Esophagus muscularis mucosa (tissue), 4 donors: ENCODE measurements around the gene PRSS56. TPM values are rescaled to one million over a fixed set of nuclear protein-coding genes. Genes with fewer than 3 reads are reported as not detected.
A peak's percentile ranks its signal among the peaks of the same experiment; 100 is the strongest.

Experiments
- DNase-seq: peaks from one replicate; pipeline ENCODE4 v3.0.0-alpha.2; 2017; ENCODE audit errors: extremely low spot score
- H3K27ac ChIP-seq, 4 donors: fragments of 200-600 bp; sonication (generic); replicated peaks in 1 of 4; 1 replicate in 3 of 4; 2 replicates in 1 of 4; pipeline ENCODE4 v1.5.1; 2016 to 2019; ENCODE audit warnings: mild to moderate bottlenecking in 1 of 4
- H3K27me3 ChIP-seq, 4 donors: fragments of 200-600 bp; sonication (generic); one replicate each; pipeline versions ENCODE4 v1.5.1 to v1.6.0; 2016 to 2019
- H3K36me3 ChIP-seq, 4 donors: fragments of 200-600 bp; sonication (generic); one replicate each; pipeline ENCODE4 v1.5.1; 2016 to 2019
- H3K4me1 ChIP-seq, 4 donors: fragments of 200-600 bp; sonication (generic); one replicate each; pipeline ENCODE4 v1.5.1; 2016 to 2019
- H3K4me3 ChIP-seq, 4 donors: fragments of 200-600 bp; sonication (generic); 1 replicate in 2 of 4; 2 replicates in 2 of 4; pipeline ENCODE4 v1.5.1; 2016 to 2019; ENCODE audit warnings: mild to moderate bottlenecking in 4 of 4, moderate library complexity in 1 of 4
- H3K9me3 ChIP-seq, 4 donors: fragments of 200-600 bp; sonication (generic); 1 replicate in 3 of 4; 2 replicates in 1 of 4; pipeline ENCODE4 v1.5.1; 2016 to 2019
- EP300 ChIP-seq: sonication (generic); formaldehyde crosslinking; IDR thresholded peaks from one replicate; pipeline ENCODE4 v1.6.1; 2017; ENCODE audit warnings: antibody characterized with exemption
- POLR2A ChIP-seq: fragments of 450-650 bp; IDR thresholded peaks from one replicate; pipeline ENCODE4 v1.6.1; 2017; ENCODE audit warnings: antibody characterized with exemption, moderate library complexity, mild to moderate bottlenecking, low read depth
- POLR2AphosphoS5 ChIP-seq, 2 donors: sonication (generic); formaldehyde crosslinking; IDR thresholded peaks; one replicate each; pipeline ENCODE4 v1.6.1; 2017; ENCODE audit warnings: antibody characterized with exemption in 2 of 2
- WGBS: methylation state at CpG from one replicate; pipeline ENCODE4 v1.1.5; 2018; 5-methylcytosine and 5-hydroxymethylcytosine counted together
- intact Hi-C: fragments of 100-400 bp; cut with DNase I; formaldehyde crosslinking; loops from one replicate; pipeline ENCODE4 v1.15.1; 2023
- total RNA-seq, 4 donors: library from RNA; depleted of rRNA; stranded (reverse); fragments of >200 nt; gene quantifications; one replicate each; pipeline versions ENCODE4 v1.1.0 to v1.2.1, GENCODE V29; 2016
- TF ChIP-seq, protein P1 (sequence below), 3 experiments: fragments of 200-600 bp in 2 of 3; fragments of 450-650 bp in 1 of 3; sonication (generic) in 2 of 3; IDR thresholded peaks; one replicate each; pipeline ENCODE4 v1.5.1; 2017 to 2019; ENCODE audit warnings: antibody characterized with exemption in 3 of 3, mild to moderate bottlenecking in 2 of 3, moderate library complexity in 1 of 3

The PRSS56 gene
- total RNA-seq, 4 donors from 2014 or later: not detected

DNA sequence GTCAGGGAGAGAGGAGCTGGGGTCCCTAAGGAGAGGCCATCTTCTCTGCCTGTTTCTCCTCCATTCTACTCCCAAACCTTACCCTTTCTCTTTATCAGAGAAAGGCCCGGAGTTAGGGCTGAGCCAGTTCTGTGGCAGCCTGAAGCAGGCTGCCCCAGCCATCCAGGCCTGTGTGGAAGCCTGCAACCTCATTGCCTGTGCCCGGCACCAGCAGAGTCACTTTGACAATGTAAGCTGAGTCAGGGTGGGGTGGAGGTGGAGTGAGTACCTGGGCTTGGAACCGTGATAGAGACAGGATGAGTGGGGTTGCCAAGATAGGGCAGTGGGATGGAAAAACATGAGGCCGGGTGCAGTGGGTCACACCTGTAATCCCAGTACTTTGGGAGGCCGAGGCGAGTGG lies 24.5 kb downstream of the PRSS56 start:
- Histone ChIP-seq H3K27ac (no peak overlapping the region), H3K9me3 (no peaks in the 10 kb centered on the region), H3K4me3 (no peak overlapping the region), H3K4me1 (peaks cover 0 to 7% (median 5%) of the 10 kb centered on the region in 4 donors), H3K27me3 (peaks cover 0 to 17% (median 2%) of the 10 kb centered on the region in 4 donors), H3K36me3 (peaks cover 0 to 9% (median 0%) of the 10 kb centered on the region in 4 donors)
- no peak for TF ChIP-seq POLR2AphosphoS5 (IDR thresholded peaks at IDR 0.05)
- TF ChIP-seq, protein P1, sequence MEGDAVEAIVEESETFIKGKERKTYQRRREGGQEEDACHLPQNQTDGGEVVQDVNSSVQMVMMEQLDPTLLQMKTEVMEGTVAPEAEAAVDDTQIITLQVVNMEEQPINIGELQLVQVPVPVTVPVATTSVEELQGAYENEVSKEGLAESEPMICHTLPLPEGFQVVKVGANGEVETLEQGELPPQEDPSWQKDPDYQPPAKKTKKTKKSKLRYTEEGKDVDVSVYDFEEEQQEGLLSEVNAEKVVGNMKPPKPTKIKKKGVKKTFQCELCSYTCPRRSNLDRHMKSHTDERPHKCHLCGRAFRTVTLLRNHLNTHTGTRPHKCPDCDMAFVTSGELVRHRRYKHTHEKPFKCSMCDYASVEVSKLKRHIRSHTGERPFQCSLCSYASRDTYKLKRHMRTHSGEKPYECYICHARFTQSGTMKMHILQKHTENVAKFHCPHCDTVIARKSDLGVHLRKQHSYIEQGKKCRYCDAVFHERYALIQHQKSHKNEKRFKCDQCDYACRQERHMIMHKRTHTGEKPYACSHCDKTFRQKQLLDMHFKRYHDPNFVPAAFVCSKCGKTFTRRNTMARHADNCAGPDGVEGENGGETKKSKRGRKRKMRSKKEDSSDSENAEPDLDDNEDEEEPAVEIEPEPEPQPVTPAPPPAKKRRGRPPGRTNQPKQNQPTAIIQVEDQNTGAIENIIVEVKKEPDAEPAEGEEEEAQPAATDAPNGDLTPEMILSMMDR (IDR thresholded peaks at IDR 0.05): no peak
- no peak for TF ChIP-seq POLR2A
- TF ChIP-seq EP300: no peak
- intact Hi-C loops: no loop called here
- DNase-seq: no peak
- WGBS: 98% methylated on average over 6 of the region's 6 CpGs

DNA sequence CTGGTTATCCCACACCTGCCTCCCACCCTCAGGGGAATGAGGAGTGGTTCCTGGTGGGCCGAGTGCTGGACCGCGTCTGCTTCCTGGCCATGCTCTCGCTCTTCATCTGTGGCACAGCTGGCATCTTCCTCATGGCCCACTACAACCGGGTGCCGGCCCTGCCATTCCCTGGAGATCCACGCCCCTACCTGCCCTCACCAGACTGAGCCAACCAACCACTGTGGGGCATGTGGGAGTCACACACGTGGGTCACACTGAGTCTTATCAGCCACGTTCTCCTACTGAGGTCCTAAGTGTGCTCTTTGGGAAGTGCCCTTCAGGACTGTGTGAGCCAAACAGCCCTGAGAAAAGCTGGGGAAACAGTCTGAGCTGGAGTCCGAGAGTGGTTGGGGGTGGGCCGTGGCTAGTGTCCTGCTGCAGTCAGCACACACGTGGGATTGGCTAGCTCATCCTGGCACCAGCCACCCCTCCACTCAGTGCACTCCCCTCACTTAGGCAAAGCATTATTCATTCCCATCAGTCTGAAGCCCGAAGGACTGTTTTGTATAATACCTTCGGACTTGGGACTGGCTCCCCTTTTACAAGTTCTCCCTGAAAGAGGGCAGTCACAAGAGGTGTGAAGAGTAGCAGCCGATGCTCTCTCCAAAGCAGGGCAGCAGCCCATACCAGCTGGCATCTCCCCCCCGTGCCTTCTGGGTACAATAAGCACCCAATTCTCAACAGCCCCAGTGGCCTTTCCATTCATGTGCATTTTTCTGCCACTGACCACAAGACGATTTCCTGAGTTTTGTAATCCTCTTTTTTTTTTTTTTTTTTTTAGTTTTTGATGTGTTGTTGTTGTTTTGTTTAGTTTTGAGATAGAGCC lies 25.6 kb downstream of the PRSS56 start:
- Histone ChIP-seq H3K9me3 (no peaks in the 10 kb centered on the region), H3K27ac (no peak overlapping the region), H3K4me3 (no peak overlapping the region), H3K36me3 (peaks cover 0 to 9% (median 0%) of the 10 kb centered on the region in 4 donors), H3K4me1 (peaks cover 0 to 10% (median 9%) of the 10 kb centered on the region in 4 donors), H3K27me3 (peaks cover 0 to 7% (median 0%) of the 10 kb centered on the region in 4 donors)
- intact Hi-C loops: no loop called here
- no peak for TF ChIP-seq POLR2AphosphoS5 (IDR thresholded peaks at IDR 0.05)
- no peak for TF ChIP-seq POLR2A
- TF ChIP-seq EP300: no peak
- TF ChIP-seq, protein P1 (IDR thresholded peaks at IDR 0.05): no peak
- no peak for DNase-seq
- 88% methylated on average over 17 of the region's 17 CpGs for WGBS

DNA sequence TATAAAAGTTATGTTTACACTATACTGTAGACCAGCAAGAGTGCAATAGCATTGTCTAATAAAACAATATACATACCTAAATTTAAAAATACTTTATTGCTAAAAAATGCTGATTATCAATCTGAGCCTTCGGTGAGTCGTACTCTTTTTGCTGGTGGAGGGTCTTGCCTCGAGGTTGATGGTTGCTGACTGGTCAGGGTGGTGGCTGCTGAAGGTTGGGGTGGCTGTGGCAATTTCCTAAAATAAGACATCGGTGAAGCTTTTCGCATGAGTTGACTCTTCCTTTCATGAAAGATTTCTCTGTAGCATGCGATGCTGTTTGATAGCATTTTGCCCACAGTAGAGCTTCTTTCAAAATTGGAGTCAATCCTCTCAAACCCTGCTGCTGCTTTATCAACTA lies 27.8 kb downstream of the PRSS56 start:
- H3K4me1 ChIP-seq: peaks cover 11 to 29% (median 26%) of the 10 kb centered on the region in 4 donors
- DNase-seq: no peak
- intact Hi-C loops: no loop called here
- H3K4me3 ChIP-seq: no peak overlapping the region
- no peaks in the 10 kb centered on the region for H3K27me3 ChIP-seq
- TF ChIP-seq POLR2A (no peak), POLR2AphosphoS5 (IDR thresholded peaks at IDR 0.05) (no peak), EP300 (no peak)
- TF ChIP-seq, protein P1 (IDR thresholded peaks at IDR 0.05): no peak
- no peak overlapping the region for H3K27ac ChIP-seq
- H3K9me3 ChIP-seq: no peaks in the 10 kb centered on the region
- H3K36me3 ChIP-seq: peaks cover 0 to 13% (median 3%) of the 10 kb centered on the region in 4 donors
- 98% methylated on average over 6 of the region's 6 CpGs for WGBS

DNA sequence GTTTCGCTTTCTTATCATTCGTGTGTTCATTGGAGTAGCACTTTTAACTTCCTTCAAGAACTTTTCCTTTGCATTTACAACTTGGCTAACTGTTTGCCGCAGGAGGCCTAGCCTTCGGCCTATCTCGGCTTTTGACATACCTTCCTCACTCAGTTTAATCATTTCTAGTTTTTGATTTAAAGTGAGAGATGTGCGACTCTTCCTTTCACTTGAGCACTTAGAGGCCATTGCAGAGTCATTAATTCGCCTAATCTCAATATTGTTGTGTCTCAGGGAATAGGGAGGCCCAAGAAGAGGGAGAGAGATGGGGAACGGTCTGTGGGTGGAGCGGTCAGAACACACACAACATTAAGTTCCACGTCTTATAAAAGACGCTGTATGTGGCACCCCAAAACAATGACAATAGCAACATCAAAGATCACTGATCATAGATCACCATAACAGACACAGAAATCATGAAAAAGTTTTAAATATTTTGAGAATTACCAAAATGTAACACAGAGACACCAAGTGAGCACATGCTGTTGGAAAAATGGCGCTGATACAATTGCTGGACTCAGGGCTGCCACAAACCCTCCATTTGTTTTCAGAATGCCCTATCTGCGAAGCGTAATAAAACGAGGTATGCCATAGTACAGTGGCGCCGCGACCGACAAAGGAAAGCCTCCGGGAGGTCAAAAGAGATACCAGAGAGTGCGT lies 29.6 kb downstream of the PRSS56 start:
- no peak for DNase-seq
- peak overlapping the region; percentile 97 to 99 (median 98) for H3K27ac ChIP-seq
- no peaks in the 10 kb centered on the region for H3K9me3 ChIP-seq
- peaks cover 16 to 46% (median 41%) of the 10 kb centered on the region in 4 donors for H3K4me1 ChIP-seq
- intact Hi-C loops: no loop called here
- no peak for TF ChIP-seq POLR2A
- TF ChIP-seq, protein P1 (IDR thresholded peaks at IDR 0.05): no peak
- no peak for TF ChIP-seq EP300
- no peak for TF ChIP-seq POLR2AphosphoS5 (IDR thresholded peaks at IDR 0.05)
- H3K36me3 ChIP-seq: peaks cover 0 to 13% (median 3%) of the 10 kb centered on the region in 4 donors
- peak overlapping the region; percentile 85 to 97 (median 94) for H3K4me3 ChIP-seq
- no peaks in the 10 kb centered on the region for H3K27me3 ChIP-seq
- WGBS: 43% methylated on average over 21 of the region's 21 CpGs
